PC-9 (cell line): ENCODE measurements around the gene EML2. TPM values are rescaled to one million over a fixed set of nuclear protein-coding genes. Genes with fewer than 3 reads are reported as not detected.
A peak's percentile ranks its signal among the peaks of the same experiment; 100 is the strongest.

Experiments used
- BruUV-seq: library from RNA; stranded (reverse); fragments of 400-500 nt; replicated peaks from 2 replicates; lab custom pipeline; 2021; lab: Mats Ljungman, UMichigan
- CTCF ChIA-PET: fragments of 300-600 bp; sonication (Branson Sonifier 250); formaldehyde crosslinking; loops from one replicate; lab custom pipeline; 2022; ENCODE audit warnings: antibody characterized with exemption; lab: Charles Lee
- POLR2A ChIA-PET: fragments of 300-600 bp; sonication (Branson Sonifier 250); formaldehyde crosslinking; loops from one replicate; lab custom pipeline; 2022; ENCODE audit warnings: antibody characterized with exemption; ENCODE audit not compliant: unreplicated experiment; lab: Charles Lee
- DNase-seq, 2 experiments: peaks; one replicate each; pipeline versions ENCODE4 v3.0.0 to v3.0.0-alpha.2; 2015 to 2022; ENCODE audit warnings: mixed read lengths in 1 of 2
- H2AFZ ChIP-seq: fragments of 200-600 bp; sonication (generic); 2 replicates; pipeline ENCODE4 v1.8.1; 2017; ENCODE audit warnings: antibody characterized with exemption
- H3F3A ChIP-seq: fragments of 200-600 bp; sonication (generic); 2 replicates; pipeline ENCODE4 v1.8.1; 2017; ENCODE audit warnings: antibody characterized with exemption, mild to moderate bottlenecking, low read depth; ENCODE audit not compliant: insufficient read depth
- H3K27ac ChIP-seq: fragments of 200-600 bp; sonication (generic); 2 replicates; pipeline ENCODE4 v1.6.1; 2016; ENCODE audit warnings: mixed run types
- H3K27me3 ChIP-seq: fragments of 200-600 bp; sonication (generic); 2 replicates; pipeline ENCODE4 v1.6.1; 2016; ENCODE audit warnings: low read depth, mixed run types; ENCODE audit not compliant: insufficient read depth
- H3K36me3 ChIP-seq: fragments of 200-600 bp; sonication (generic); 2 replicates; pipeline ENCODE4 v1.6.1; 2016; ENCODE audit warnings: low read depth, mixed run types
- H3K4me1 ChIP-seq: fragments of 200-600 bp; sonication (generic); replicated peaks from 2 replicates; pipeline ENCODE4 v1.6.1; 2016; ENCODE audit warnings: mixed run types; ENCODE audit not compliant: insufficient read depth
- H3K4me2 ChIP-seq: fragments of 200-600 bp; sonication (generic); 2 replicates; pipeline ENCODE4 v1.6.1; 2017; ENCODE audit warnings: mixed run types
- H3K4me3 ChIP-seq: fragments of 200-600 bp; sonication (generic); 2 replicates; pipeline ENCODE4 v1.6.1; 2016; ENCODE audit warnings: mixed run types
- H3K79me2 ChIP-seq: fragments of 200-600 bp; sonication (generic); 2 replicates; pipeline ENCODE4 v1.6.1; 2017; ENCODE audit warnings: low read depth, mixed run types
- H3K9me2 ChIP-seq: fragments of 200-600 bp; sonication (generic); 2 replicates; pipeline ENCODE4 v1.8.1; 2017; ENCODE audit warnings: mild to moderate bottlenecking; ENCODE audit not compliant: insufficient read depth
- H3K9me3 ChIP-seq: fragments of 200-600 bp; sonication (generic); 2 replicates; pipeline ENCODE4 v1.8.1; 2016; ENCODE audit warnings: low read depth; ENCODE audit not compliant: insufficient read depth
- H4K20me1 ChIP-seq: fragments of 200-600 bp; sonication (generic); 2 replicates; pipeline ENCODE4 v1.8.1; 2017; ENCODE audit not compliant: insufficient read depth
- EZH2 ChIP-seq: fragments of 200-600 bp; sonication (generic); IDR thresholded peaks from 2 replicates; pipeline ENCODE4 v1.8.0; 2017; ENCODE audit warnings: antibody characterized with exemption, low read depth
- intact Hi-C: fragments of 100-400 bp; cut with micrococcal nuclease; formaldehyde crosslinking; loops from one replicate; pipeline ENCODE4 v1.10.0; 2022; ENCODE audit not compliant: unreplicated experiment
- microRNA-seq: library from miRNA; unstranded; fragments of <30 nt; microRNA quantifications from one replicate; pipeline ENCODE4 v1.2.0, GENCODE V29; 2021; ENCODE audit warnings: borderline number of aligned reads, borderline replicate concordance
- total RNA-seq: library from RNA; stranded (reverse); gene quantifications from 2 replicates; pipeline ENCODE4 v1.2.3, GENCODE V29; 2021
- TF ChIP-seq, protein P1 (sequence below): fragments of 200-600 bp; sonication (generic); conservative IDR thresholded peaks from 2 replicates; pipeline ENCODE4 v1.6.1; 2017; ENCODE audit warnings: mixed run types, antibody characterized with exemption, mild to moderate bottlenecking, moderate library complexity

Gene EML2
- total RNA-seq, 1 experiment from 2014 or later: 61.7 TPM

DNA sequence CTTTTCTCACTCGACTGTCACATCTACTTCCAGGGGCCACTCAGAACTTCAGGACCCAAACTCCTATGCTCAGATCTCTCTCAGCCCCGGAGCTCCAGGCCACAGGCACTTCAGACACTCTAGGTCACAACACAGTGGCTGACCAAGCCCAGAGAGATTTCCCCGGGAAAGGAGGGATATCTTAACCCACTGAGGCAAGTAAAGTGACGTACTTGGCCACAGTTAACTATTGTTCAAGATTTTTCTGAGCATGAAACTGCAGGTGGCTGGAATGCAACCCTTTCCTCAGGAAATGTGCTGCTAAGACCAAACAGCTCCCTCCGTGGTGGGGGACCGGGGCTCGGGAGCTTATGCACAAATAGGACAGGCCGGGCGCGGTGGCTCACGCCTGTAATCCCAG is 78.5 kb downstream of the EML2 start:
- Histone ChIP-seq H4K20me1 (no peaks in the 10 kb centered on the region), H3K9me3 (no peaks in the 10 kb centered on the region), H3K4me3 (no peak overlapping the region), H3K27ac (no peak overlapping the region), H3K36me3 (no peaks in the 10 kb centered on the region), H3K4me1 (peaks cover 17% of the 10 kb centered on the region), H3K27me3 (no peaks in the 10 kb centered on the region), H3K9me2 (no peaks in the 10 kb centered on the region), H3K4me2 (no peak overlapping the region), H3F3A (peaks cover 31% of the 10 kb centered on the region), H3K79me2 (peaks cover 23% of the 10 kb centered on the region), H2AFZ (no peak overlapping the region)
- no TSS peak for BruUV-seq
- TF ChIP-seq, protein P1, sequence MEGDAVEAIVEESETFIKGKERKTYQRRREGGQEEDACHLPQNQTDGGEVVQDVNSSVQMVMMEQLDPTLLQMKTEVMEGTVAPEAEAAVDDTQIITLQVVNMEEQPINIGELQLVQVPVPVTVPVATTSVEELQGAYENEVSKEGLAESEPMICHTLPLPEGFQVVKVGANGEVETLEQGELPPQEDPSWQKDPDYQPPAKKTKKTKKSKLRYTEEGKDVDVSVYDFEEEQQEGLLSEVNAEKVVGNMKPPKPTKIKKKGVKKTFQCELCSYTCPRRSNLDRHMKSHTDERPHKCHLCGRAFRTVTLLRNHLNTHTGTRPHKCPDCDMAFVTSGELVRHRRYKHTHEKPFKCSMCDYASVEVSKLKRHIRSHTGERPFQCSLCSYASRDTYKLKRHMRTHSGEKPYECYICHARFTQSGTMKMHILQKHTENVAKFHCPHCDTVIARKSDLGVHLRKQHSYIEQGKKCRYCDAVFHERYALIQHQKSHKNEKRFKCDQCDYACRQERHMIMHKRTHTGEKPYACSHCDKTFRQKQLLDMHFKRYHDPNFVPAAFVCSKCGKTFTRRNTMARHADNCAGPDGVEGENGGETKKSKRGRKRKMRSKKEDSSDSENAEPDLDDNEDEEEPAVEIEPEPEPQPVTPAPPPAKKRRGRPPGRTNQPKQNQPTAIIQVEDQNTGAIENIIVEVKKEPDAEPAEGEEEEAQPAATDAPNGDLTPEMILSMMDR: no peak
- TF ChIP-seq EZH2: no peak
- ChIA-PET CTCF (no interaction called here), POLR2A (no interaction called here)
- intact Hi-C loops: no loop called here
- no peak for DNase-seq

DNA sequence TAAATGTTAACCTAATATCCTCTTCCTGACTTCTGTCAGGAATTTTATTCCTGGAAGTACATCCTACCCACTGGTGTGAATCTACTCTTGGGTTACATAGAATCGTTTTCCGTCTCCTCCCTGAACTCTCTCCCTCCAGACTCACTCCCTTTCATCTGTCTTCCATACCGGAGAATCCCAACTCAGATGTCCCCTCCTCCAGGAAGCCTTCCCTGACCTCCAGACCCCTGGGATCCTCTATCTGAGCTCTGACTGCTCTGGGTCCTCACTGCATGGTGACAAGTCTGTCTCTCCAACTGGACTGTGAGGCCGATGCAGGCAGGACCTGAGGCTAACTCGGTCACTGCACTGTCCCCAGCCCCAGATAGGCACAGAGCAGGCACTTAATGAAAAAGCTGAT is 79.2 kb downstream of the EML2 start:
- Histone ChIP-seq H3K27ac (no peak overlapping the region), H2AFZ (no peak overlapping the region), H3F3A (peaks cover 31% of the 10 kb centered on the region), H3K36me3 (no peaks in the 10 kb centered on the region), H3K9me3 (no peaks in the 10 kb centered on the region), H3K9me2 (no peaks in the 10 kb centered on the region), H3K4me3 (no peak overlapping the region), H3K79me2 (peaks cover 17% of the 10 kb centered on the region), H3K27me3 (no peaks in the 10 kb centered on the region), H3K4me1 (peaks cover 17% of the 10 kb centered on the region), H3K4me2 (no peak overlapping the region), H4K20me1 (0 out of 2 replicates have a peak, but pooled peaks cover under 1% of the 10 kb centered on the region)
- DNase-seq: no peak
- ChIA-PET POLR2A (no interaction called here), CTCF (no interaction called here)
- TF ChIP-seq, protein P1: no peak
- no peak for TF ChIP-seq EZH2
- BruUV-seq: no TSS peak
- intact Hi-C loops: no loop called here

Small RNA genes within 50 kb of the gene (microRNA-seq; reads per million reads assigned to microRNA genes)
- gene MIR330: 114 reads per million, percentile 53 among the genes with 10 or more reads in this experiment
- not detected for gene MIR642A
- gene MIR642B: not detected

Other genes starting within 250 kb of the EML2 start
- gene PPP1R13L, start 234.3 kb downstream of the EML2 start, total RNA-seq: 113 and 121 TPM in 2 replicates
- 9.6 and 11.5 TPM in 2 replicates for gene POLR1G, start 232.8 kb downstream of the EML2 start, total RNA-seq
- gene ERCC1, start 215.5 kb downstream of the EML2 start, total RNA-seq: 102 and 138 TPM in 2 replicates
- gene FOSB, start 171.4 kb downstream of the EML2 start, total RNA-seq: 7.9 and 16.5 TPM in 2 replicates
- 49.6 and 50.1 TPM in 2 replicates for gene RTN2, start 142.3 kb downstream of the EML2 start, total RNA-seq
- gene PPM1N, start 141.0 kb downstream of the EML2 start, total RNA-seq: 5.0 and 9.5 TPM in 2 replicates
- 123 and 155 TPM in 2 replicates for gene VASP, start 131.9 kb downstream of the EML2 start, total RNA-seq
- gene OPA3, start 54.6 kb downstream of the EML2 start, total RNA-seq: 10.8 and 15.2 TPM in 2 replicates
- not detected in 2 replicates for gene GPR4, start 37.2 kb downstream of the EML2 start, total RNA-seq
- gene GIPR, start 28.8 kb upstream of the EML2 start, total RNA-seq: 5.8 and 6.7 TPM in 2 replicates
- 718 and 740 TPM in 2 replicates for gene SNRPD2, start 52.6 kb upstream of the EML2 start, total RNA-seq
- gene QPCTL, start 53.3 kb upstream of the EML2 start, total RNA-seq: 27.6 and 42.8 TPM in 2 replicates
- 33.3 and 45.5 TPM in 2 replicates for gene FBXO46, start 91.5 kb upstream of the EML2 start, total RNA-seq
- not detected in 2 replicates for gene MEIOSIN, start 94.0 kb upstream of the EML2 start, total RNA-seq
- 27.6 and 31.1 TPM in 2 replicates for gene SIX5, start 129.9 kb upstream of the EML2 start, total RNA-seq
- gene DMPK, start 143.1 kb upstream of the EML2 start, total RNA-seq: 110 and 132 TPM in 2 replicates
- gene DMWD, start 153.4 kb upstream of the EML2 start, total RNA-seq: 66.7 and 71.1 TPM in 2 replicates
- 0.38 and 0.39 TPM in 2 replicates for gene RSPH6A, start 175.9 kb upstream of the EML2 start, total RNA-seq
- 85.5 and 121 TPM in 2 replicates for gene SYMPK, start 223.8 kb upstream of the EML2 start, total RNA-seq
- gene FOXA3, start 224.9 kb upstream of the EML2 start, total RNA-seq: not detected in 2 replicates
- 24.7 and 29.8 TPM in 2 replicates for gene IRF2BP1, start 246.7 kb upstream of the EML2 start, total RNA-seq